COLO829 (cell line): ENCODE results near the gene HSD17B14.
A peak's percentile ranks its signal among the peaks of the same experiment; 100 is the strongest.

Experiments used
- DNase-seq: peaks from one replicate; pipeline ENCODE4 v3.0.0; 2012; ENCODE audit warnings: low spot score

HSD17B14 gene

DNA sequence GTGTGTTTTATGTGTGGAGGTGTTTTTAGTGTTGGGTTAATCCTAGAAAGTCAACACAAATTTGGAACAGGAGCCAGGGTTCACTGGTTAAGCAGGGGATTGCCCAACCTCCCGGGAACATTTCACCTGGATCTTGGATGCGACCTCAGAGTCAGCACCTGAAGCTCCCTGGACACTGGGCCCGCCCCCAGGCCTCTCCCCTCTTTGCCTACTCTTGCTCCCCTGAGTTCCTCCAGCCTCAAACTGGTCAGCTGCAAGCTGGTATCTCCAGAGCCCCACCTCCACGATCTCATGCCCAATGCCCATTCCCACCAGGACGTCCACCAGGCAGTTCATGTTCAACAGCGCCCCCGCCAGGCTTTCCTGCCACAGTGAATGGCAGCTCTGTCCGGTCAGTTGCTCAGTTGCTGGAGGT lies 9.7 kb downstream of the HSD17B14 start:
- DNase-seq: no peak

DNA sequence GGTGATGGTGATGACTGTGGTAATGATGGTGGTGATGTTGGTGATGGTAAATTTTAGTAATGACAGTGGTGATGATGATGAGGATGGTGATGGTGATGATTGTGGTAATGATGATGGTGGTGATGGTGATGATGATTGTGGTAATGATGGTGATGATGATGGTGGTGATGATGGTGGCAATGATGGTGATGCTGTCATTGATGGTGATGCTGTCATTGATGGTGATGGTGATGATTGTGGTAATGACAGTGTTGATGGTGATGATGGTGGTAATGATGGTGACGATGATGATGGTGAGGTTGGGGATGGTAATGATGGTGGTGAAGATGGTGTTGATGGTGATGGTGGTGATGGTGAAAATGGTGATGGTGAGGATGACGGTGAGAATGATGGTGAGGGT lies 13.8 kb downstream of the HSD17B14 start:
- DNase-seq: no peak

DNA sequence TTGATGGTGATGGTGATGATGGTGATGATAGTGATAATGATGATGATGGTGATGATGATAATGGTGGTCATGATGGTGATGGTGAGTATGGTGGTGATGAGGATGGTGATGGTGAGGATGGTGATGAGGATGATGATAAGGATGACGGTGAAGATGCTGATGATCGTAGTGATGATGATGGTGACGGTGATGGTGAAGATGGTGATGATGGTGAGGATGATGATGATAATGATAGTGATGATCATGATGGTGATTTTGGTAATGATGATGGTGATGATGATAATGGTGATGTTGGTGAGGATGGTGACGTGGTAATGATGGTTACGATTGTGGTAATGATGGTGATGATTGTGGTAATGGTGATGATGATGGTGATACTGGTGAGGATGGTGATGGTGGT lies 14.7 kb downstream of the HSD17B14 start:
- no peak for DNase-seq

DNA sequence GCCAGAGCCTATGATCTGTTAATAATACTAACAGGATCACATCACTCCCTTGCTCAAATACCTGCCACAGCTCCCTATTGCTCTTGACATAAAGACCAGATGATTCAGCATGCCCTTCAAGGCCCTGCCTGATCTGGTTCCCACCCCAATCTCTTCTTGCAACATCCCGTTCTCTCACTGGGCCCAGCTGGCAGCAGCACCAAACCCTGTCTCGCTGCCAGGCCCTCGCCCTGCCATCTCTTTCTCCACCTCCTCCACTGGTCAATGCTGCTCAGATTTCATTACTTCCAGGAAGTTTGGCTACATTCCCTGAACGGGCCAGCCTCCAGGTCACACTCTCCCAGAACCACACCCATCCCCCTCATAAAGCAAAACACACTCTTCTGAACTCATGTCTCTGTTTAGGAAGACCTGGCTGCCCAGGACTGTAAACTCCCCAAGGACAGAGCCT lies 16.9 kb downstream of the HSD17B14 start:
- no peak for DNase-seq

DNA sequence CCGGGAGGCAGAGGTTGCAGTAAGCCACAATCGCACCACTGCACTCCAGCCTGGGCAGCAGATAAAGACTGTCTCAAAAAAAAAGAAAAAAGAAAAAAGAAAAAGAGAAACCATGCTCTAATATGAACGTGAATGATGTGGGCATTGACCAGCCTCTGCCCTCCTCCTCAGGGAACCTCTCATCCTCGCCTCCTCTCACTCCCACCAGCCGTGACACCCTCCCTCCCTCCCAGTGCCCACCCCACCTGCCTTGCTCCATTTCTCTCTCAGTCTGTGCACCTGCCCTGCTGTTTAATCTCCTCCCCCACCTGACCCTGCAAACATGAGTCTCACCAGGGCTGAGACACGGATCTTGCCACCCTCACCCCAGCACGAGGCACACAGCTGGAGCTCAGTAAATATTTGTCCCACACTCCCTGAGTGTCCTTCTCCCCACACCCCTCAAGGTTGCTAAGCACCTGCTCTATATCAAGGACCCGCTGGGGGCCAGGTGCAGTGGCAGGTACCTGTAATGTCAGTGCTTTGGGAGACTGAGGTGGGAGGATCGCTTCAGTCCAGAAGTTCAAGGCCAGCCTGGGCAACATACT lies 18.0 kb downstream of the HSD17B14 start:
- no peak for DNase-seq

DNA sequence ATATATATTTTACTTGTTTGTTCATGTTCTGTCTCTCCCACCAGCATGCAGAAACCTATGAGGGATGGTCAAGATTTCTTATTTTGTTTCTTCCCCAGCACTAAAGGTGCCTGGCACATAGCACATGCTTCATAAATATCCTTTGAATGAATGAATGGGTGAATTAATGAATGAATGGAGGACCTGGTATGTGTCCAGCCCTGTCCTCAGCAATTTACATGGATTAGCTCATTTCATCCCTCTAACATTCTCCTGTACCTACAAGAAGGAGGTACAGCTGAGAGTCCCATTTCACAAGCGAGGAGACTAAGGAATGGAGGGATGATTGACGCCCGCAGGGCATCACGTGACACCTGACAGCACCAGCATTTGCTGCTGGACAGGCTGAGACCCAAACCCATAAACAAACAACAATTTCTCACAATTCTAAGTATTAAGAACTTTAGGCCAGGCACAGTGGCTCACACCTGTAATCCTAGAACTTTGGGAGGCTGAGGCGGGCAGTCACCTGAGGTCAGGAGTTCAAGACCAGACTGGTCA lies 18.6 kb downstream of the HSD17B14 start:
- no peak for DNase-seq

DNA sequence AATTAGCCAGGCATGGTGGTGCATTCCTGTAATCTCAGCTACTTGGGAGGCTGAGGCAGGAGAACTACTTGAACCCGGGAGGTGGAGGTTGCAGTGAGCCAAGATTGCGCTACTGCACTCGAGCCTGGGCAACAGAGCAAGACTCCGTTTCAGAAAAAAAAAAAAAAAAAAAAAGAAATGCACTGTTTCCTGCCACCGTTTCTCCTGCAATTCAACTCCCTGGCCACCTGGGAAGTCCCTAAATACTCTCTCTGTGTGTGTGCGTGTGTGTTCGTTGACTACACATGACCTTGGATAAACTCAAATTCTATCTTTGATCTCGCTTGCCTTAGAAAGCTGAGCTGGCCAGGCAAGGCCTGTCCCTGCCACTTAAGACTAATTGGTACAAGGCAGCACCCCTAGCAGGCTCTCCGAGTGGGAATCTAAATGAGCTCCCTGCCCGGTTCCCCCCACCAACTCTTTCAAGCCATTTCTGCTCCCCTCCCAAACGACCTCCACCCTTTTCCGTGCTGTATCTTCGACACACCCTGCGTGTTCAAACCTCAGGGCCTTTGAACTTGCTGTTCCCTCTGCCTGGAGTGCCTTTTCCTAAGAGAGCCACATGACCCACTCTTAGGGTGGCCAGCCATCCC lies 20.3 kb downstream of the HSD17B14 start:
- DNase-seq: no peak

DNA sequence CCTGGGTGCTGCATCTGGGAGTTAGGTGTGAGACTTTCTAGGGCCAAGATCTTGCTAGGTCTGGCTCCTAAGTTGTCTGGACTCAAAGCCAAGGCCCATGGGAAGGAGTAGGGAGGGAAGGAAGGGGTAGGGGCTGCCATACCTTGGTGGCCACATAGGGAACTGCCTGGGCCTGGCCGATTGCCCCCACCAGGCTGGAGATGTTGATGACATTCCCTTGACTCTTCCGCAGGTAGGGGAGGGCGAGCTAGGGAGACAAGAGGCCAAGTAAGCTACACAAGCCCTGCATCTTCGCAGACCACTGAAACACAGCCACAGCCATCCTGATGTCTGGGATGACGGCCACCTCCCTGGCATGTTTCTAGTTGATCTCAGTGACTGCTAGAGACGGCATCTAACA lies 21.4 kb downstream of the HSD17B14 start:
- no peak for DNase-seq

DNA sequence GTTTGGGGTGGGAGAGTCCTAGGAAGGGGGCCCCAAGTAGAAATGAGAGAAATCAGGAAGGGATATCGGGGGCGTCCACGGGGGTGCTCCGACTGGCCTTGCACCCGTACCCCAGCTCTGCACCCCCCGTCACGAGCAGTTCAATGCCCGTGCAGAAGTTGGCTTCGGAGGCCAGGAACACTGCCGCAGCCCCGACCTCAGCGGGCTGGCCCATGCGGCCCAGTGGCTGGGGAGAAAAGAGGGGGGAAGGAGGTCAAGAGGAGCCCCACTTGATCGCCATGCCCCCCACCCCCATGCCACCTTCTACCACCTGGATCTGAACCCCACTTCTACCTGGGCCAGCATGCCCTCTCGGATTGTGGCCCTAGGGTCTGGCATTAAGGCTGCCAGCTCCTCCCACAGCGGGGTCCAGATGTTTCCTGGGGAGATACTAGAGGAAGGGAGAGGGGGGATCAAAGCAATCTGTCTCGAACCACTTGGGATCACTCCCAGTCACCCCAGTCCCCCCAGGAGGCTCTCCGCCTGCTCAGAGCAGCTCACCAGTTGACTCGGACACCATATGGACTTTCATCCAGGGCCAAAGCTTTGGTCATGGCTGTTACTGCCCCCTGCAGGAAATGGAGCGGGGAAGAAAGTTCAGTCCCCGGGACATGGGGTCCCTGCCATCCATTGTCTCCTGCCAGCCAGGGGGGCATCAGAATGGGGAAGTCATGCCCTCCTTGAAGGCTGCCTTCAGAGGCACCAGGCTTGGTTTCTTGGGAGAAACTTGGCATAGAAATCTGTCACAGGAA lies 23.0 kb downstream of the HSD17B14 start:
- no peak for DNase-seq

DNA sequence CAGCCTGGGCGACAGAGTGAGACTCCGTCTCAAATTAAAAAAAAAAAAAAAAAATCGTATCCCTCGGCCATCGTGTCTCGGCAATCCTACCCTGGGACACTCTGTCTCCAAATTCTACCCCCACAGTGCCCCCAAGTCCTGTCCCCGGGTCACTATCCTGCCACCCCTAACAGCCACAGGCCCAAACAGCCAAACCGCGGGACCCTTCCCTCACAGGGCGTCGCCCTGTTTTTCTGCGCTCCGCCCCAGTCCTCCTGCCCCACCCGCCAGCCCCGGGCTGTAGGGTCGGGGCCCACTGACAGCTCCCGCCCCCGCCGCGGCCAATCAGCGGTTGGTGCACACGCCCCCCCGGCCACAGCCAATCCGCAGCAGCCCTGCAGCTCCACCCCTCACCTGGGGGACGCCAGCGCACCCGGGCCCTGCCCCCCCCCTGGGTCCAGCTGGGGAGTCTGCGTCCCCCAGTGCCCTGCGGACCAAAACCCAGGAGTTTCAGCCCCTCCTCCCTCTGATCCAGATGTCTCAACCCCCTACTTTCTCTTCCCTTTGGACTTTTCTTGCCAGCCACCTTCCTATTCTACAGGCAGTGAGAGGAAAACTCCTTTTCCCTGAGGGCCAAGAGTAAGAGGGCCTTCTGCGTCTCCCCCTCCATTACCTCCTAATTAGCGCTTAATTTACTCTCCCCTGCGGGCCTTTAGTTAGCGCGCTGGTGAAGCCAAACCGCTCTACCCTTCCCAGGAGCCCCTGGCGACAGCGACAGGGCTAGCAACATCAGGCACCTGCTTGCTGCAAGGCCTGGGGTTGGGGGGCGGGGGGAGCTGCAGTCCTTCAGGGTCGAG lies 24.0 kb downstream of the HSD17B14 start:
- DNase-seq: no peak

DNA sequence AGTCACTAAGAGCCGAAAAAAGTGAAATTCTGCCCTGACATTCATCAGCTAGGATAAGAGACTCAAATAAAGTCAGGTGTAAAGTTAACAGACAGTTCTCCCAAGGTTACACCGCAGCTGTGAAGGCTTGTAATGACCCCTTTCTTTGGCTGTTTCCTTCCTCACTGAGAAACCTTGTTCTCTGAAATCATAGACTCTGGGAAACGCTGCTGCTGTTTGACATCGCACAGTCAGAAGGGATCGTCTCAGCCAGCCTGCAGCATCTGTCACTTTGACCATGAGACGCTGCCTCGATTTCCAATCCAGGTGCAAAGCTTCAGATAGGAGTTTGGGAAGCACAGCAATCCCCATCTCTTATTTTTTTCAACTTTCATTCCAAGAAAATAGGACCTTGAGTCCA lies 26.1 kb downstream of the HSD17B14 start:
- no peak for DNase-seq

DNA sequence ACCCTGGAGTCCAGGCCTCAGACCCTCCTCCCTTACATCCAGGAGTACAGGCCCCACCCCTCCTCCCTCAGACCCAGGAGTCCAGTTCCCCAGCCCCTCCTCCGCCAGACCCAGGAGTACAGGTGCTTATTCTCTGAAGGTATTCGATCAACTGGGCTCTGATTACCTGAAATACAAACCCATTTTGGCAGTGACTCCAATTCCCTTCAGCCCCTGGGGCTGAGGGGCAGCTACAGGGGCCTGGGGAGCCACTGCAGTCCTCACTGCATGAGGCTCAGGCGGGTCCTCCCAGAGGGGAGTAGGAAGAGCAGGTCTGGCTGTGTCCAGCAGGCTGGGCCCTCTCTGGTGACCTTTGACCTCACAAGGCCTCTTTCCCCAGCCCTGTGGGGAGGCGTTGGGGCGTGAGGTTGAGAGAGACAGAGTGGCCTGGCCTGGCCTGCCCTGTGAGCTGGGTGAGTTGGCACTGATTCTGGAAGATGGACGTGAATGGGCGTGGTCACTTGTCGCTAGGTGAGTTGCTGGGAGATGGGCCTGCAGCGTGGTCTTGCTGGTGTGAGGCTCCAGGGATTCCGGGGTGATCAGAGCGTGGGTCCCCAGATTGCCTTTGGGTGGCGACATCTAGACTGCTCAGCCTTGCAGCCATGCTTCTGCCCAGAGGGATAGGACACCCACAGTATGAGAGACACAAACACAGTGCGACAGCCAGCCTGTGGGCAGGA lies 28.5 kb downstream of the HSD17B14 start:
- DNase-seq: no peak

DNA sequence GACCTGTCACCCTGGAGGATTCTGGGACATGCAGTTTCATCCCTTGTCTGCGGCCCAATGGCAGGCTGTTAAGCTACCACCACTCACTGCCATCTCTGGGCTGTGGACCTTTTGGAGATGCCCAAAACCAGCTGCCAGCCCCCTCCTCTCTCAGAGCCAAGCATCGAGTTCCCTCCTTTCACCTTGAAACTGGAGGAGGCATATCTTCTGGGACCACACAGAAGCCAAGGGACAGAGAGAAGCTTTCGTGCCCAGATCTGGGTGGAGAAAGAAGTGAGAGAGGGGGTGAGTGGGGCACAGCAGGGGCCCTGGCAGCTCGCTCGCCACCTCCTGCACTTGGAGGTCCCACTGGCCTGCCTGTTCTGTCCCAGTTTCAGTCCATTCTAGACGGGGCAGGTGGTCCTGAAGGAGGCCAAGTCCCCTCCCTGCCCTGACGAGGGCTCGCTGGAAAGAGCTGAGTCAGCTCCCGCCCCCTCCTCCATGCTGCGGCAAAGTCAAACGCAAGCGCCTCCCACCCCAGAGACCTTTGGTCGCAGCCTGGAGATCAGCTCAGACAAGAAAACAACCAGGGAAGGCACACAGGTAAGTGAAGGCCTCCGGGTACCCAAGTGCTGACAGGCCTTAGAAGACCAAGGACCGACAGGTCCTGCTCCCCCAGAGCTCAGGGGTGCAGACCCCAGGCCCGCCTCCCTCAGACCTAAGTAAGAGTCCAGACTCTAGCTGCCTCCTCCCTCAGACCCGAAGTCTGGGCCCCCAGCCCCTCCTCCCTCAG lies 29.3 kb downstream of the HSD17B14 start:
- DNase-seq: no peak

DNA sequence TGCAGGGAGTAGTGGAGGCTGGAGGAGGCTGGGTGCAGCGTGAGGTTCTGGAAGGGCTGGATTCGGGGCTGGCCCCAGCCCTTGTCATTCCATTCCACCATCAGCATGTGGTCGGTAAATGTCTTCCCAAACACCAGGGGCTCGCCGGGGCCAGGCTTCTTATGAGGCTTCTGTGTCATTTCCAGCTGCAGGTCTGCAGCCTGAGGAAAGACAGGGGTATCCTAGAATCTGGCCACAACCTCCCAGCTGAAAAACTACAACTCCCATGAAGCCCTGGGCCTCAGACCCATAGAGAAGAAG lies 29.8 kb downstream of the HSD17B14 start:
- peak; percentile 68 for DNase-seq

DNA sequence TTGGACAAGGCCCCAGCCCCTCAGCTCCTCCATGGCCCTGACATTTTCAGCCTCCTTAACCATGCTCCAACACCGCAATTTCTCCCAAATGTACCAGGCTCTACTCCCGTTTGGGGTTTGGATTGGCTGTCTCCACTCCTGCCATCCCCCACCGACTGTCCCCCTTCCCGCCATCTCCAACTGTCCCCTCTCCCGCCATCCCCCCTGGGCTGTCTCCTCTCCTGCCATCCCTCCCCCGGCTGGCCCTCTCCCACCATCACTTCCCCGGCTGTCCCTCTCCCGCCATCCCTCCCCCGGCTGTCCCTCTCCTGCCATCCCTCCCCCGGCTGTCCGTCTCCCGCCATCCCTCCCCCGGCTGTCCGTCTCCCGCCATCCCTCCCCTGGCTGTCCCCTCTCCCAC lies 30.8 kb downstream of the HSD17B14 start:
- DNase-seq: no peak

DNA sequence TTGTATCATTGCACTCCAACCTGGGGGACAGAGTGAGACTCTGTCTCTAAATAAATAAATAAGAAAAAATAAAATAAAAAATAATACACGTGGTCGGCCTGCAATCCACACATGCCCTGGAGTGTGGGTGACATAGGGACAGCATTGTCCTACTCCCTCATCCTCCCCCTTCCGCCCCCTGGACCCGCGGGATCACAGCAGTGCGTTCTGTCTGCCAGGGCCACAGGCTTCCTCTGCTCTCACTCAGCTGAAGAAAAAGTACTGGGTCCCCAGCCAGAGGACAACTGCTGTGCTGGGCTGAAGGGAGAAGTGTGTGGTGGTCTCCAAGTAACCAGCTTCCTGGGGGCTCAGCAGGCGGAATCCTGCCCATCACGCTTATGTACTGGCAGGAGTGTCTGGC lies 31.8 kb downstream of the HSD17B14 start:
- no peak for DNase-seq

DNA sequence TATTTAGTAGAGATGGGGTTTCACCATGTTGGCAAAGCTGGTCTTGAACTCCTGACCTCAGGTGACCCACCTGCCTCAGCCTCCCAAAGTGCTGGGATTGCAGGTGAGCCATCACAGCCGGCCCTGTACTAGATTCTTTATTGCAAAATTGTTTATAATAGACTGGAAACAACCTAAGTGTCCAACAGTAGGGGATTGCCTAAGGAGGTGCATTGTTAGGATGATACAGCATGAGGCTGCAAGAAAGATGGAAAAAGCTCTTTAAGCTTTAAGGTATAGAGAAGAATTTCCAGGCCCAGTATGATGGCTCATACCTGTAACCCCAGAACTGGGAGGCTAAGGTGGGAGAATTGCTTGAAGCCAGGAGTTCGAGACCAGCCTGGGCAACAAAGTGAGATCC lies 33.7 kb downstream of the HSD17B14 start:
- DNase-seq: no peak

DNA sequence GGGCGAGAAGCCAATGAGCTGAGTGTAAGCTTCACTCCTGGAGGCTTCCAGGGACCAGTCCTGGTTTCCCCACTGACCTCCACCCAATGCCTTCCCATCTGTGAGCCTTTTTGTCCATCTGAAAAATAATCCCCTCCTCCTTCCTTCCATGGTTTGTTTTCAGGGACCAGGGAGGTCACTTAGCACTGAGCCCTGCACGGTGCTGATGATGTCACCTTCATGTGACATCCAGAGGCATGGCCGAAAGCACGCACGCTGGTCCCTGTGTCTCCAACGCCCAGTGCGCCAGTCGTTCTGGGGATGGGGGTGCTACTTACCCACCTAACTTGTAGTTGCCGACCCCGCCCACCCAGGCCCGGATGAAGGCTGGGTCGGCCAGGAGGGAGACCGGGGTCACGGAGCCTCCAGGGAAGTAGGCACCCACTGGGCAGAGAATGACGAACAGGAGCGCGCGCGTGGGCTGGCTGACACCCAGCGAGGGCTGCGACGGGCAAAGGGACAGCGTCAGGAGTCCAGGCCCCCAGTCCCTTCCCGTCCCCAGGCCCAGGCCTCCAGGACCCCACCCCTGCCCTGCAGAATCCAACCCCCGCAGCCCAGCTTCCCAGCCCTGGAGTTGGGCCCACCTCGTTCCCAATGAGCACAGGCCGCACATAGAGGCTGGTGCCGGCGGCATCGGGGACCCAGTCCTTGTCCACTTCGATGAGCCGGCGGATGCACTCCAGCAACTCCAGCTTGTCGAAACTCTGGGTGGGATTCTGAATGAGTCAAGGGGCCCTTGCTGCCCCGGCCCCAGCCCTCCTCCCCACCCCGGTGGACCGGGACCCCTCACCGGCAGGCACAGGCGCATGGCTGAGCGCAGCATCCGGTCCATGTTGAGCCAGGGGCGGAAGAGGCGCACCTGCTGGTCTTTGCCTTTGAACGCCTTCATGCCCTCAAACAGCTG lies 36.7 kb downstream of the HSD17B14 start:
- DNase-seq: no peak

DNA sequence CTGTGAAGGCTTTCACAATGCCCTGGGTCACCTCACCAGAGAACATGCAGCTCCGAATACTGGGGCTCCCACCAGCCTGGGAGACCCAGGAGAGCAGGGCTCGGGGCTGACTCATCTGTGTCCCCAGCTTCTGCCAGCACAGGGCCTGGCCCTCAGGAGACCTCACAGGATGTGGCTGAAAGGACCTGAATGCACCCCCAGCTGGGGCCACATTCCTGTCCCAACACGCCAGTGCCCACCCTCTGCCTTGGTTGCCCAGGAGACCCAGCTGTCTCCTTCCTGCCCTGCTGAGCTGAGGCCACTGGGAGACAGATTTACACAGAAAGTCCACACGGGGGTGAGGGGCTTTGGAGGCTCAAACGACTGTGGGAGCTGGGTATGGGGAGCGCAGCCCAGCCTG lies 37.4 kb downstream of the HSD17B14 start:
- no peak for DNase-seq

DNA sequence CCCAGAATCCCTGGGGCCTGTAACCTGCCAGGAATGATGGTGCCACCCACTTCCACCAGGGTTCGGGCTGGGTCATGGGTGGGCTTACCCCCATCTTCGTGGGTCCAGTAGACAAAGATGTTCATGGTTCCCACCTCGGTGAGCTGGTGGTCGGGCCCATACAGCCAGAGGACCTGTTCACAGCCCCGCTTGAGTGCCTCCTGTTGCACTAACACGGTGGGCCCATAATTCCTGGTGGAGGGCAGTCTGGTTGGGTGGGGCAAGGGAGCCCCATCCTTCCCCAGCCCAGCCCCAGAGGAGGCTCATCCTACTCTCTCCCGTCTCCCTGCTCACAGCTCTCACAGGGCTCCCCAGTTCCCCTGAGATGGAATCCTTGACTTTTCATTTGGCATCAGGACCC lies 39.2 kb downstream of the HSD17B14 start:
- no peak for DNase-seq
